OCI-LY7 (cell line): Measurements from ENCODE around the gene OR2L8. TPM values are rescaled to one million over a fixed set of nuclear protein-coding genes. Genes with fewer than 3 reads are reported as not detected.

ENCODE experiments used
- BruUV-seq: library from RNA; stranded (reverse); fragments of 400-500 nt; replicated peaks from 2 replicates; lab custom pipeline; 2021; lab: Mats Ljungman, UMichigan
- CTCF ChIA-PET: fragments of 300-600 bp; sonication (Branson Sonifier 250); formaldehyde crosslinking; loops from one replicate; lab custom pipeline; 2022; ENCODE audit warnings: antibody characterized with exemption; ENCODE audit not compliant: unreplicated experiment; lab: Charles Lee
- POLR2A ChIA-PET: fragments of 300-600 bp; sonication (Branson Sonifier 250); formaldehyde crosslinking; loops from one replicate; lab custom pipeline; 2022; ENCODE audit warnings: antibody characterized with exemption; lab: Charles Lee
- DNase-seq: peaks from one replicate; pipeline ENCODE4 v3.0.0-alpha.2; 2015; ENCODE audit warnings: low spot score
- H2AFZ ChIP-seq: fragments of 200-600 bp; sonication (generic), shearing (Covaris generic); 2 replicates; pipeline ENCODE4 v1.6.1; 2014; ENCODE audit warnings: mild to moderate bottlenecking, antibody characterized with exemption, low read length, moderate library complexity
- H3K27ac ChIP-seq: fragments of 200-600 bp; sonication (generic); 2 replicates; pipeline ENCODE4 v1.5.1; 2014; ENCODE audit warnings: mixed run types, low read depth, mild to moderate bottlenecking, moderate library complexity, low read length, inconsistent platforms; ENCODE audit not compliant: poor library complexity, severe bottlenecking
- H3K36me3 ChIP-seq: fragments of 200-600 bp; sonication (generic); 2 replicates; pipeline ENCODE4 v1.6.1; 2014; ENCODE audit warnings: mild to moderate bottlenecking, antibody characterized with exemption, low read length, moderate library complexity, mixed read lengths; ENCODE audit not compliant: insufficient read depth
- H3K4me1 ChIP-seq: fragments of 200-600 bp; sonication (generic); 2 replicates; pipeline ENCODE4 v1.5.1; 2014; ENCODE audit warnings: mild to moderate bottlenecking, low read length; ENCODE audit not compliant: insufficient read depth, poor library complexity, severe bottlenecking
- H3K4me2 ChIP-seq: fragments of 200-600 bp; sonication (generic); 2 replicates; pipeline ENCODE4 v1.6.1; 2014; ENCODE audit warnings: mild to moderate bottlenecking, low read length
- H3K4me3 ChIP-seq: fragments of 200-600 bp; sonication (generic); 2 replicates; pipeline ENCODE4 v1.5.1; 2014; ENCODE audit warnings: mild to moderate bottlenecking, low read depth, low read length; ENCODE audit not compliant: poor library complexity, severe bottlenecking
- H3K79me2 ChIP-seq: fragments of 200-600 bp; sonication (generic); 2 replicates; pipeline ENCODE4 v1.6.1; 2016; ENCODE audit warnings: low read depth, mild to moderate bottlenecking, low read length, moderate library complexity, mixed read lengths; ENCODE audit not compliant: insufficient read depth
- H3K9me2 ChIP-seq: fragments of 200-600 bp; sonication (generic); 2 replicates; pipeline ENCODE4 v1.6.1; 2016; ENCODE audit warnings: mild to moderate bottlenecking, low read length, mixed read lengths; ENCODE audit not compliant: insufficient read depth
- H3K9me3 ChIP-seq: fragments of 200-600 bp; sonication (generic); 2 replicates; pipeline ENCODE4 v1.6.1; 2014; ENCODE audit warnings: mild to moderate bottlenecking, mixed run types, low read length, mixed read lengths
- H4K20me1 ChIP-seq: fragments of 200-600 bp; sonication (generic); 2 replicates; pipeline ENCODE4 v1.6.1; 2014; ENCODE audit warnings: mild to moderate bottlenecking, antibody characterized with exemption, low read length, moderate library complexity, mixed read lengths; ENCODE audit not compliant: insufficient read depth
- EZH2phosphoT487 ChIP-seq: fragments of 200-600 bp; sonication (generic); IDR thresholded peaks from 2 replicates; pipeline ENCODE4 v1.6.1; 2018; ENCODE audit warnings: low read depth, borderline replicate concordance, mild to moderate bottlenecking, mixed run types, antibody characterized with exemption, low read length, moderate library complexity, mixed read lengths
- intact Hi-C: fragments of 100-400 bp; cut with micrococcal nuclease; formaldehyde crosslinking; loops from one replicate; pipeline ENCODE4 v1.10.0; 2022; ENCODE audit not compliant: unreplicated experiment
- total RNA-seq, 2 experiments: library from RNA; depleted of rRNA in 1 of 2; stranded (reverse); fragments of >200 nt in 1 of 2; shearing (Covaris generic) in 1 of 2; gene quantifications; 2 replicates each; pipeline ENCODE4 v1.2.3, GENCODE V29; 2014 to 2022
- TF ChIP-seq, protein P1 (sequence below): fragments of 200-600 bp; sonication (generic); conservative IDR thresholded peaks from 2 replicates; pipeline ENCODE4 v1.5.1; 2014; ENCODE audit warnings: mild to moderate bottlenecking, antibody characterized with exemption, low read length, moderate library complexity, mixed read lengths

The OR2L8 gene
- total RNA-seq, 2 experiments from 2014 or later: not detected

- no peaks in the 10 kb centered on the region for H3K9me2 ChIP-seq
- DNase-seq: no peak
- H3K9me3 ChIP-seq: no peaks in the 10 kb centered on the region
- intact Hi-C loops: no loop called here
- no peak for TF ChIP-seq EZH2phosphoT487
- TF ChIP-seq, protein P1, sequence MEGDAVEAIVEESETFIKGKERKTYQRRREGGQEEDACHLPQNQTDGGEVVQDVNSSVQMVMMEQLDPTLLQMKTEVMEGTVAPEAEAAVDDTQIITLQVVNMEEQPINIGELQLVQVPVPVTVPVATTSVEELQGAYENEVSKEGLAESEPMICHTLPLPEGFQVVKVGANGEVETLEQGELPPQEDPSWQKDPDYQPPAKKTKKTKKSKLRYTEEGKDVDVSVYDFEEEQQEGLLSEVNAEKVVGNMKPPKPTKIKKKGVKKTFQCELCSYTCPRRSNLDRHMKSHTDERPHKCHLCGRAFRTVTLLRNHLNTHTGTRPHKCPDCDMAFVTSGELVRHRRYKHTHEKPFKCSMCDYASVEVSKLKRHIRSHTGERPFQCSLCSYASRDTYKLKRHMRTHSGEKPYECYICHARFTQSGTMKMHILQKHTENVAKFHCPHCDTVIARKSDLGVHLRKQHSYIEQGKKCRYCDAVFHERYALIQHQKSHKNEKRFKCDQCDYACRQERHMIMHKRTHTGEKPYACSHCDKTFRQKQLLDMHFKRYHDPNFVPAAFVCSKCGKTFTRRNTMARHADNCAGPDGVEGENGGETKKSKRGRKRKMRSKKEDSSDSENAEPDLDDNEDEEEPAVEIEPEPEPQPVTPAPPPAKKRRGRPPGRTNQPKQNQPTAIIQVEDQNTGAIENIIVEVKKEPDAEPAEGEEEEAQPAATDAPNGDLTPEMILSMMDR: no peak
- no peaks in the 10 kb centered on the region for H3K79me2 ChIP-seq
- no TSS peak for BruUV-seq
- ChIA-PET CTCF (no interaction called here), POLR2A (no interaction called here)
- no peaks in the 10 kb centered on the region for H4K20me1 ChIP-seq
- H2AFZ ChIP-seq: no peak overlapping the region
- H3K4me2 ChIP-seq: no peak overlapping the region
- no peak overlapping the region for H3K27ac ChIP-seq
- H3K4me3 ChIP-seq: no peak overlapping the region
- no peaks in the 10 kb centered on the region for H3K36me3 ChIP-seq
- H3K4me1 ChIP-seq: no peaks in the 10 kb centered on the region
Measured at GRCh38 chr1:247942624-247943023, 6.0 kb upstream of the OR2L8 start.

GRCh38 chr1:247953408-247953807 is 4.8 kb downstream of the OR2L8 start:
- ChIA-PET CTCF (no interaction called here), POLR2A (interaction anchor here (0.7 kb wide), 1 partner anchor 21 kb away, joined by 3 read pairs; no protein-coding TSS in a partner anchor)
- no peak overlapping the region for H2AFZ ChIP-seq
- intact Hi-C loops: no loop called here
- no peak overlapping the region for H3K4me3 ChIP-seq
- no peaks in the 10 kb centered on the region for H3K9me2 ChIP-seq
- H3K4me2 ChIP-seq: no peak overlapping the region
- DNase-seq: no peak
- no peaks in the 10 kb centered on the region for H4K20me1 ChIP-seq
- no peaks in the 10 kb centered on the region for H3K79me2 ChIP-seq
- BruUV-seq: no TSS peak
- no peaks in the 10 kb centered on the region for H3K4me1 ChIP-seq
- H3K9me3 ChIP-seq: no peaks in the 10 kb centered on the region
- TF ChIP-seq EZH2phosphoT487: no peak
- TF ChIP-seq, protein P1: no peak
- no peak overlapping the region for H3K27ac ChIP-seq
- H3K36me3 ChIP-seq: no peaks in the 10 kb centered on the region

DNA sequence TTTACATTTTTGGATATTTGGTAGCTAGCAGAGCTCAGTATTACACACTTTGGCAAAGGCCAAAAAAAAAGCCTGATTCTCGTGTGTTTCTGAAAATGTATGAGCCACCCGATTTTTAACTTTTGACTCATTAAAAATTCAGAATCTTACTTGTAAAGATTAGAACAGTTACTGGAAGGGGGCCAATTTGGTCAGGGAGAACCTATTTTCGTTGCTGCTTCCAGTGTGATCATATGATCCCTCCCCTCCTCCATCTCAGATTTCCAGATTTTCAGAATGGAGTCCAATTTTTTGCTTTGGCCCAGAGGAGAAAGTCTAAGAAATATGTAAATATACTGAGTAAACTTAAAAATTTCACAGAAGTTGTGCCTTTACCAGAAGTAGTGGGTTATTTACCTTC is 13.1 kb downstream of the OR2L8 start:
- Histone ChIP-seq H3K9me2 (no peaks in the 10 kb centered on the region), H2AFZ (no peak overlapping the region), H3K4me3 (no peak overlapping the region), H3K79me2 (no peaks in the 10 kb centered on the region), H3K9me3 (no peaks in the 10 kb centered on the region), H4K20me1 (no peaks in the 10 kb centered on the region), H3K4me1 (no peaks in the 10 kb centered on the region), H3K4me2 (no peak overlapping the region), H3K36me3 (no peaks in the 10 kb centered on the region), H3K27ac (no peak overlapping the region)
- ChIA-PET POLR2A (no interaction called here), CTCF (no interaction called here)
- DNase-seq: no peak
- no TSS peak for BruUV-seq
- intact Hi-C loops: no loop called here
- TF ChIP-seq, protein P1: no peak
- TF ChIP-seq EZH2phosphoT487: no peak
